GM12878 (cell line): ENCODE results near the gene HMCN1. TPM values are rescaled to one million over a fixed set of nuclear protein-coding genes. Genes with fewer than 3 reads are reported as not detected.

Experiments used
- ASH2L ChIP-seq: fragments of 300-600, 200-600 bp; sonication (generic); IDR thresholded peaks from 2 replicates; pipeline ENCODE4 v1.6.1; 2017; ENCODE audit warnings: low read depth, mild to moderate bottlenecking, borderline replicate concordance
- CBX5 ChIP-seq: sonication (generic); IDR thresholded peaks from 2 replicates; pipeline ENCODE4 v1.6.1; 2016; ENCODE audit warnings: low read depth, moderate library complexity, mild to moderate bottlenecking, inconsistent platforms
- CHD2 ChIP-seq: IDR thresholded peaks from 2 replicates; pipeline ENCODE4 v1.6.1; 2011; ENCODE audit warnings: low read depth, low read length, improper control_type of control experiment, borderline replicate concordance
- CREB1 ChIP-seq: IDR thresholded peaks from 2 replicates; pipeline ENCODE4 v1.6.1; 2012; ENCODE audit warnings: low read depth, mild to moderate bottlenecking, inconsistent platforms
- CREM ChIP-seq: IDR thresholded peaks from 2 replicates; pipeline ENCODE4 v1.6.1; 2014; ENCODE audit warnings: antibody characterized with exemption, low read depth
- EED ChIP-seq: sonication (generic); IDR thresholded peaks from 2 replicates; pipeline ENCODE4 v1.6.1; 2016; ENCODE audit warnings: antibody characterized with exemption, low read depth
- IKZF1 ChIP-seq: fragments of 450-650 bp; conservative IDR thresholded peaks from 2 replicates; pipeline ENCODE4 v1.6.1; 2017; ENCODE audit warnings: antibody characterized with exemption, mild to moderate bottlenecking
- IKZF2 ChIP-seq, 2 experiments: fragments of 450-650 bp; IDR thresholded peaks; 2 replicates each; pipeline ENCODE4 v1.6.1; 2017; ENCODE audit warnings: mild to moderate bottlenecking in 2 of 2, moderate library complexity in 2 of 2
- KDM1A ChIP-seq: fragments of 200-600 bp; sonication (generic); IDR thresholded peaks from 2 replicates; pipeline ENCODE4 v1.6.1; 2016; ENCODE audit warnings: borderline replicate concordance
- PAX8 ChIP-seq: fragments of 450-650 bp; IDR thresholded peaks from 2 replicates; pipeline ENCODE4 v1.6.1; 2017; ENCODE audit warnings: mild to moderate bottlenecking, moderate library complexity
- POLR2AphosphoS2 ChIP-seq: IDR thresholded peaks from 2 replicates; pipeline ENCODE4 v1.6.1; 2011; ENCODE audit warnings: low read depth, mild to moderate bottlenecking, low read length, improper control_type of control experiment, moderate library complexity
- RB1 ChIP-seq: fragments of 450-650 bp; formaldehyde crosslinking; IDR thresholded peaks from 2 replicates; pipeline ENCODE4 v1.6.1; 2017; ENCODE audit warnings: mild to moderate bottlenecking, borderline replicate concordance
- RCOR1 ChIP-seq: conservative IDR thresholded peaks from 2 replicates; pipeline ENCODE4 v1.6.1; 2012; ENCODE audit warnings: low read depth, low read length, improper control_type of control experiment
- RELB ChIP-seq: fragments of 450-650 bp; IDR thresholded peaks from 2 replicates; pipeline ENCODE4 v1.6.1; 2017; ENCODE audit warnings: low read depth, mild to moderate bottlenecking, moderate library complexity
- RUNX3 ChIP-seq: IDR thresholded peaks from 2 replicates; pipeline ENCODE4 v1.6.1; 2012; ENCODE audit warnings: low read length, inconsistent platforms
- SPI1 ChIP-seq: IDR thresholded peaks from 2 replicates; pipeline ENCODE4 v1.6.1; 2011; ENCODE audit warnings: low read depth, mild to moderate bottlenecking, low read length, moderate library complexity, borderline replicate concordance; ENCODE audit not compliant: insufficient read depth
- TBL1XR1 ChIP-seq: IDR thresholded peaks from 2 replicates; pipeline ENCODE4 v1.6.1; 2012; ENCODE audit warnings: low read depth, low read length, improper control_type of control experiment
- TCF7 ChIP-seq: IDR thresholded peaks from 2 replicates; pipeline ENCODE4 v1.6.1; 2014; ENCODE audit warnings: antibody characterized with exemption, borderline replicate concordance
- YBX1 ChIP-seq: fragments of 450-650 bp; IDR thresholded peaks from 2 replicates; pipeline ENCODE4 v1.6.1; 2016; ENCODE audit warnings: antibody characterized with exemption
- ZBTB40 ChIP-seq: fragments of 450-650 bp; IDR thresholded peaks from 2 replicates; pipeline ENCODE4 v1.6.1; 2016; ENCODE audit warnings: mild to moderate bottlenecking, moderate library complexity, borderline replicate concordance
- ZNF622 ChIP-seq: fragments of 450-650 bp; IDR thresholded peaks from 2 replicates; pipeline ENCODE4 v1.6.1; 2017; ENCODE audit warnings: mild to moderate bottlenecking, inconsistent platforms
- ZSCAN29 ChIP-seq: fragments of 450-650 bp; IDR thresholded peaks from 2 replicates; pipeline ENCODE4 v1.6.1; 2017; ENCODE audit warnings: mild to moderate bottlenecking, moderate library complexity
- polyA plus RNA-seq, 11 experiments: library from polyadenylated mRNA; depleted of rRNA in 4 of 11; unstranded in 6 of 11; stranded (reverse) in 5 of 11; fragments of >200 nt; fragmentation: Nextera tagmentation in 4 of 11; fragmentation: Illumina TruSeq in 1 of 11; extraction: Ambion mirVana in 4 of 11; extraction: Trizol in 1 of 11; gene quantifications; 1 replicate in 1 of 11; 2 replicates in 10 of 11; pipeline versions ENCODE4 v1.2.1 to v1.2.3, GENCODE V29; 2011 to 2016; ENCODE audit warnings: inconsistent platforms in 2 of 11, missing spikeins in 2 of 11, low read depth in 1 of 11
- total RNA-seq, 4 experiments: library from RNA; depleted of rRNA in 3 of 4; stranded (reverse); fragments of >200 nt in 3 of 4; fragmentation: Illumina TruSeq in 1 of 4; extraction: Trizol in 1 of 4; gene quantifications; 2 replicates each; pipeline versions ENCODE4 v1.2.1 to v1.2.3, GENCODE V29; 2013 to 2021
- TF ChIP-seq, protein P1 (sequence below), 3 experiments: IDR thresholded peaks in 2 of 3; conservative IDR thresholded peaks in 1 of 3; 2 replicates each; pipeline ENCODE4 v1.5.1; 2011; ENCODE audit warnings: low read depth in 3 of 3, low read length in 3 of 3, mild to moderate bottlenecking in 3 of 3, control low read depth in 2 of 3, moderate library complexity in 2 of 3, inconsistent platforms in 1 of 3, mixed read lengths in 1 of 3; ENCODE audit not compliant: control insufficient read depth in 2 of 3, insufficient read depth in 1 of 3; ENCODE audit errors: extremely low read depth in 1 of 3

HMCN1 gene
- total and polyA plus RNA-seq, 10 of the 15 experiments (the other 5 are each of a cell fraction or from before 2014, with no cell fraction given) = under 0.01 to 0.07 TPM; not detected in 8

DNA sequence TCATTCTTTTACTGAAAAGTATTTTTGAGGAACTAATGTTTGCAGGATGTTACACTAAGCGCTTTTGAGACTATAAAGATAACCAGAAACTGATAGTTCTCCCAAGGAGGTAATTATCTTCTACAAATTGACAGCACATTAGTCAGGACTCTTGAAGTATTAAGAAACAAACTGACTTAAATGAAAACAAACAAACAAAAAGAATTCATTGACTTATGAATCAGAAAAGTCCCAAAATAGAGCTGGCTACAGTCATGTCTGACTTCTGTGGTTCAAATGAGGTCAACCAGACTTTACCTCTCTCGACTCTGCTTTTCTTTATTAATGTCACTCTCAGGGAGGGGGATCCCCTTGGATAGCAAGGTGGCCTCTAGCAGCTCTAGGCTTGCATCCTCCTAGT lies 344.1 kb downstream of the HMCN1 start (continued):
- TF ChIP-seq ASH2L (no peak), RB1 (no peak), CBX5 (no peak), RELB (no peak; the same call in 1 of the 2 replicates), SPI1 (no peak), TCF7 (peak; percentile 74; the same call in 1 of the 2 replicates), CREM (peak; percentile 60; the same call in 1 of the 2 replicates), ZNF622 (no peak), YBX1 (no peak), CREB1 (0 out of 2 replicates have a peak, but pooled peaks have one; percentile 28), IKZF2 (IDR thresholded peaks at IDR 0.05) (peak; percentile 45 to 76; a peak in 3 of 4 replicates), IKZF1 (no peak; the same call in 1 of the 2 replicates), ZBTB40 (no peak), TBL1XR1 (peak; percentile 69; the same call in 1 of the 2 replicates), KDM1A (no peak), POLR2AphosphoS2 (no peak), PAX8 (no peak), EED (no peak), RUNX3 (peak; percentile 99), RCOR1 (no peak), CHD2 (no peak), ZSCAN29 (no peak)
- TF ChIP-seq, protein P1, sequence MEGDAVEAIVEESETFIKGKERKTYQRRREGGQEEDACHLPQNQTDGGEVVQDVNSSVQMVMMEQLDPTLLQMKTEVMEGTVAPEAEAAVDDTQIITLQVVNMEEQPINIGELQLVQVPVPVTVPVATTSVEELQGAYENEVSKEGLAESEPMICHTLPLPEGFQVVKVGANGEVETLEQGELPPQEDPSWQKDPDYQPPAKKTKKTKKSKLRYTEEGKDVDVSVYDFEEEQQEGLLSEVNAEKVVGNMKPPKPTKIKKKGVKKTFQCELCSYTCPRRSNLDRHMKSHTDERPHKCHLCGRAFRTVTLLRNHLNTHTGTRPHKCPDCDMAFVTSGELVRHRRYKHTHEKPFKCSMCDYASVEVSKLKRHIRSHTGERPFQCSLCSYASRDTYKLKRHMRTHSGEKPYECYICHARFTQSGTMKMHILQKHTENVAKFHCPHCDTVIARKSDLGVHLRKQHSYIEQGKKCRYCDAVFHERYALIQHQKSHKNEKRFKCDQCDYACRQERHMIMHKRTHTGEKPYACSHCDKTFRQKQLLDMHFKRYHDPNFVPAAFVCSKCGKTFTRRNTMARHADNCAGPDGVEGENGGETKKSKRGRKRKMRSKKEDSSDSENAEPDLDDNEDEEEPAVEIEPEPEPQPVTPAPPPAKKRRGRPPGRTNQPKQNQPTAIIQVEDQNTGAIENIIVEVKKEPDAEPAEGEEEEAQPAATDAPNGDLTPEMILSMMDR (IDR thresholded peaks at IDR 0.05 in 2 of 3, conservative IDR thresholded peaks at IDR 0.05 in 1 of 3; ENCODE audit: control insufficient read depth in 2 of 3, extremely low read depth in 1 of 3, insufficient read depth in 1 of 3, low read depth in 3 of 3, low read length in 3 of 3) = no peak
